CD8-positive, alpha-beta memory T cell (primary cell): ENCODE measurements around the gene MOB3B. TPM values are rescaled to one million over a fixed set of nuclear protein-coding genes. Genes with fewer than 3 reads are reported as not detected.
A peak's percentile ranks its signal among the peaks of the same experiment; 100 is the strongest.

ENCODE experiments used
- CTCF ChIA-PET: fragments of 350-600 bp; sonication (Branson Sonifier 250); formaldehyde crosslinking; loops from one replicate; lab custom pipeline; 2021; ENCODE audit warnings: antibody characterized with exemption; lab: Charles Lee
- POLR2A ChIA-PET: fragments of 350-600 bp; sonication (Branson Sonifier 250); formaldehyde crosslinking; loops from one replicate; lab custom pipeline; 2021; ENCODE audit warnings: antibody characterized with exemption; lab: Charles Lee
- DNase-seq, 5 donors: peaks; one replicate each; pipeline versions ENCODE4 v3.0.0 to v3.0.0-alpha.2; 2020 to 2022; ENCODE audit warnings: mixed read lengths in 1 of 5
- H3K27ac ChIP-seq: one replicate; pipeline ENCODE4 v1.7.0; 2013; ENCODE audit warnings: low read depth, mild to moderate bottlenecking, low read length, moderate library complexity
- H3K27me3 ChIP-seq: 2 replicates; pipeline ENCODE4 v1.7.0; 2013; ENCODE audit warnings: low read length, mild to moderate bottlenecking; ENCODE audit not compliant: insufficient read depth, poor library complexity, severe bottlenecking
- H3K36me3 ChIP-seq: 2 replicates; pipeline ENCODE4 v1.7.0; 2013; ENCODE audit warnings: mild to moderate bottlenecking, low read length, moderate library complexity; ENCODE audit not compliant: insufficient read depth
- H3K4me1 ChIP-seq: 2 replicates; pipeline ENCODE4 v1.7.0; 2013; ENCODE audit warnings: mild to moderate bottlenecking, low read length, moderate library complexity; ENCODE audit not compliant: insufficient read depth
- H3K4me3 ChIP-seq: 2 replicates; pipeline ENCODE4 v1.7.0; 2013; ENCODE audit warnings: mild to moderate bottlenecking, low read length
- H3K9me3 ChIP-seq: 2 replicates; pipeline ENCODE4 v1.7.0; 2013; ENCODE audit warnings: mild to moderate bottlenecking, low read length
- H3K27ac Mint-ChIP-seq, 8 donors: one replicate each; pipeline ENCODE4 v1.8.0; 2020 to 2021; ENCODE audit warnings: mixed read lengths in 8 of 8, mild to moderate bottlenecking in 6 of 8, inconsistent platforms in 3 of 8, moderate library complexity in 3 of 8
- H3K27me3 Mint-ChIP-seq, 2 donors: one replicate each; pipeline ENCODE4 v1.8.0; 2020 to 2021; ENCODE audit warnings: mixed read lengths in 2 of 2, mild to moderate bottlenecking in 1 of 2, moderate library complexity in 1 of 2
- H3K36me3 Mint-ChIP-seq, 3 donors: one replicate each; pipeline ENCODE4 v1.8.0; 2020 to 2021; ENCODE audit warnings: mixed read lengths in 3 of 3, inconsistent platforms in 1 of 3, mild to moderate bottlenecking in 1 of 3
- H3K4me1 Mint-ChIP-seq, 3 donors: one replicate each; pipeline ENCODE4 v1.8.0; 2020 to 2021; ENCODE audit warnings: mixed read lengths in 3 of 3, inconsistent platforms in 1 of 3, mild to moderate bottlenecking in 1 of 3
- H3K4me3 Mint-ChIP-seq, 7 donors: one replicate each; pipeline ENCODE4 v1.8.0; 2020 to 2021; ENCODE audit warnings: mixed read lengths in 7 of 7, mild to moderate bottlenecking in 6 of 7, moderate library complexity in 4 of 7, inconsistent platforms in 2 of 7
- H3K9me3 Mint-ChIP-seq, 5 donors: one replicate each; pipeline ENCODE4 v1.8.0; 2020 to 2022; ENCODE audit warnings: mixed read lengths in 5 of 5, mild to moderate bottlenecking in 3 of 5, moderate library complexity in 2 of 5, inconsistent platforms in 1 of 5
- polyA plus RNA-seq: library from polyadenylated mRNA; unstranded; fragments of 300-500 nt; fragmentation: Illumina TruSeq; gene quantifications from one replicate; pipeline ENCODE4 v1.2.3, GENCODE V29; 2021
- total RNA-seq, 2 experiments: library from RNA; stranded (reverse); gene quantifications; one replicate each; pipeline ENCODE4 v1.2.3, GENCODE V29; 2021

MOB3B gene
- total and polyA plus RNA-seq, 3 experiments from 2014 or later, result 0.07 to 0.29 (median 0.20) TPM

DNA sequence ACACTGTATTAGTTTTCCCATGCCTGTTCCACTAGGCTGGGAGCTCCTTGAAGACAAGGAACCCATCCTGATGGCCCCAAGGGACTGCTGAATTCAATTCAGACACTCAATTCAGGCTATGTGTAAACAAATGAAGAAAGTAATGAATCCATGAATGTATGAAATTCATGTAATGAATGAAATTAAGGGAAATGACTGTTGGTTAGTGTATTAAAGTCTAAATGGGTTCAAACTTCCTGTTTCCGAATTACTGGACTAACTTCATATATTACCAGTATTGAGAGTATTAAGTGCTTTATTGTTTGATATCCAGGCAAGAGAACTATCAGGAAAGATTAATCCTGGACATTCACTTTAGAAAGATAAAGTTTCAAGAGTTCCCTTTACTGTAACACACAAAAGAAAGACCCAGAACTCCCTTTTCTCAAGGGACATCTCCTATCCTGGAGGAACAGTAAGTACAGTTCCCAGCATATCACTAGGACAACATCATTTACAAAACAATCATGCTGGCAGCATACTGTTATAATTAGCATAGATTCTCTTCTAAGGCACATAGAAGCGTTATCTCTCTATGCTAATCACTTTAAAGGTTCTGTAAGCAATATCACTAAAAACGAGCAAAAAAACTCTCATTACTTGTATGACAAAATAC is 34.0 kb downstream of the MOB3B start:
- Histone ChIP-seq H3K4me1 (no peaks in the 10 kb centered on the region), H3K27ac (no peak overlapping the region), H3K36me3 (no peaks in the 10 kb centered on the region), H3K9me3 (no peaks in the 10 kb centered on the region), H3K27me3 (no peaks in the 10 kb centered on the region), H3K4me3 (no peak overlapping the region)
- H3K27me3 Mint-ChIP-seq, result peaks cover 5 to 9% of the 10 kb centered on the region in 2 donors
- peaks cover 0 to 9% (median 2%) of the 10 kb centered on the region in 3 donors for H3K36me3 Mint-ChIP-seq
- H3K4me1 Mint-ChIP-seq, result no peaks in the 10 kb centered on the region
- DNase-seq, result no peak
- CTCF ChIA-PET, result no interaction called here
- H3K27ac Mint-ChIP-seq, result no peak overlapping the region
- H3K9me3 Mint-ChIP-seq, result peaks cover 0 to 9% (median 7%) of the 10 kb centered on the region in 5 donors
- no peak overlapping the region for H3K4me3 Mint-ChIP-seq
- POLR2A ChIA-PET, result no interaction called here

DNA sequence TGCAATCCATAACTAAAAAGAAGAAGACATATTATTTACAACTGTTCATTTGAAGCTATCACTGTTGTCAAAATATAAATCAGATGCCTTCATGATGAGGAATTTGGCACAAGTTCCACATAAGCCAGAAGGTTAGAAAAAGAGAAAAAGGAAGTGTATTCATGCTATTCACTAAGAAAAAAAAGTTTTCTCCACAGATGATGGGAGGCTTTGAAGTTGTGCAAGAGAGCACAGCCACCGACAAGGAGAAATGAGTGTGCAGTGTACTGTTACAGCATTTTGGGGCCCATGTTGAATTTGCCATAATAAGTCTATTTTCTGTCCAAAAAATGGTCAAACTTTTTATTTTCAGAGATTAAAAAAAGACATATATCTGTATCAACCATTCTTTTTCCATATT is 38.5 kb downstream of the MOB3B start:
- no peak overlapping the region for H3K27ac Mint-ChIP-seq
- CTCF ChIA-PET, result no interaction called here
- no peak overlapping the region for H3K4me3 Mint-ChIP-seq
- H3K36me3 Mint-ChIP-seq, result peaks cover 0 to 5% (median 2%) of the 10 kb centered on the region in 3 donors
- DNase-seq, result no peak
- Histone ChIP-seq H3K4me3 (no peak overlapping the region), H3K9me3 (no peaks in the 10 kb centered on the region), H3K27me3 (no peaks in the 10 kb centered on the region), H3K4me1 (no peaks in the 10 kb centered on the region), H3K36me3 (no peaks in the 10 kb centered on the region), H3K27ac (no peak overlapping the region)
- peaks cover under 1% of the 10 kb centered on the region in 3 donors for H3K4me1 Mint-ChIP-seq
- POLR2A ChIA-PET, result no interaction called here
- peaks cover 3 to 6% of the 10 kb centered on the region in 2 donors for H3K27me3 Mint-ChIP-seq
- peaks cover 0 to 9% (median 7%) of the 10 kb centered on the region in 5 donors for H3K9me3 Mint-ChIP-seq

DNA sequence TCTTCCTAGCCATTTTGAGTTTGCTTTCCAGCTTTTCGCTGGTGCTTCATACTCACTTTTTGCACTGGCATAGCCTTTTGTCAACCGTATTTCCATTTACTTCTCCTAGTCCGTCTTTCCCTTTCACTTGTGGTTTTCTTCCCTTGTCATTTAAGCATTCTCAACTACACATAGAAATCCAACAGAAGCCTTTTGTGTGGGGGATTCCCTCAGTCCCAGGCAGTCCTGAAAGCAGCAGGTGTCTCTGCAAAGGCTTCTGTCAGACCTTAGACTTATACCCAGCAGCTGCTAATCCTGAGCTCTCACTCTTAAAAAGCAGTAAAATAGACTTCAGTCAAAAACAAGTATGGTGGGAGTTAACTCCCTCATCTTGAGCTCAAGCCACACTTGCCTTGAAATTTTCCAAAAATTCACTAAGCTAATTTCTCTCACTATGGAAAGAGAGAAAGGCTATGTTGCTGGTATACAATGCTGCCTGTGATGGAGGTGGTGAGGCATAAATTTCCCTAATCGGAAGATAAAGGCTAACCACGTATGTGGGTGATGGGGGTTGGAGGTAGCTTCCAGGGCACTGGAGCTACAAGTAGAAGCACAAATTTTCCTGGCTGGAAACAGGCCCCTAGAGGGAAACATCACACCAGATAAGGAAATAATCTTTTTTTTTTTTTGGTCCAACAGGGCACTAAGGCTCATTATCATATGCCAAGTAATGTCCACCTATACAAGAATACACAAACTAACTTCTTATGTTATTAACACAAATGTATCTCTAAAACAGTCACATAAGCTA is 40.3 kb downstream of the MOB3B start:
- no peaks in the 10 kb centered on the region for H3K27me3 ChIP-seq
- DNase-seq, result no peak
- no peaks in the 10 kb centered on the region for H3K9me3 ChIP-seq
- H3K4me3 ChIP-seq, result no peak overlapping the region
- H3K4me1 ChIP-seq, result peaks cover 9% of the 10 kb centered on the region
- ChIA-PET CTCF (no interaction called here), POLR2A (no interaction called here)
- no peaks in the 10 kb centered on the region for H3K36me3 ChIP-seq
- no peak overlapping the region for H3K4me3 Mint-ChIP-seq
- no peak overlapping the region for H3K27ac ChIP-seq
- peaks cover 0 to 6% of the 10 kb centered on the region in 2 donors for H3K27me3 Mint-ChIP-seq
- peaks cover 18 to 19% (median 19%) of the 10 kb centered on the region in 3 donors for H3K4me1 Mint-ChIP-seq
- peaks cover 0 to 8% (median 5%) of the 10 kb centered on the region in 5 donors for H3K9me3 Mint-ChIP-seq
- H3K27ac Mint-ChIP-seq, result peak overlapping the region in 1 of 8 donors; percentile 20
- peaks cover 0 to 5% (median 2%) of the 10 kb centered on the region in 3 donors for H3K36me3 Mint-ChIP-seq

DNA sequence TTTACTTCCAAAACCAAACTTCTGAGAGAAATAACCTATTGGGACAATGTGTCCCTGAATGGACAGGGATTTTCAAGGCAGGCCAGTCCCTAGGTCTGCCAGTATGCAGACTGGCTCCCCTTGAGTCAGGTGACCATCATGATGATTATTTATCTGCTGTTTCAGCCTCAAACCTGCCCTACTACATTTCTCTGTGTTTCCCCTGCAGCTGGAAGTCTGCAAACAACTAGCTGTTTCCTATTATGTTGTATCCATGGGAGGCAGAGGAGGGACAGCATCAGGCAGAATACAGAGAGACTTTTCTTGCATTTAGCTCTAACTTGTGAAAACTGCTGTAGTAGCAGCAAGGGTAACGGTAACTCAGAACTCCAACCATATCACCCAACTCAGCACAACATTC is 41.7 kb downstream of the MOB3B start:
- Histone ChIP-seq H3K27ac (no peak overlapping the region), H3K27me3 (no peaks in the 10 kb centered on the region), H3K9me3 (no peaks in the 10 kb centered on the region), H3K4me1 (peaks cover 9% of the 10 kb centered on the region), H3K4me3 (no peak overlapping the region), H3K36me3 (no peaks in the 10 kb centered on the region)
- ChIA-PET POLR2A (no interaction called here), CTCF (no interaction called here)
- peaks cover 0 to 3% (median under 1%) of the 10 kb centered on the region in 3 donors for H3K36me3 Mint-ChIP-seq
- no peak overlapping the region for H3K27ac Mint-ChIP-seq
- DNase-seq, result no peak
- H3K27me3 Mint-ChIP-seq, result peaks cover 0 to 2% of the 10 kb centered on the region in 2 donors
- peaks cover 0 to 2% (median 2%) of the 10 kb centered on the region in 5 donors for H3K9me3 Mint-ChIP-seq
- H3K4me3 Mint-ChIP-seq, result no peak overlapping the region
- peaks cover 22 to 24% (median 23%) of the 10 kb centered on the region in 3 donors for H3K4me1 Mint-ChIP-seq

DNA sequence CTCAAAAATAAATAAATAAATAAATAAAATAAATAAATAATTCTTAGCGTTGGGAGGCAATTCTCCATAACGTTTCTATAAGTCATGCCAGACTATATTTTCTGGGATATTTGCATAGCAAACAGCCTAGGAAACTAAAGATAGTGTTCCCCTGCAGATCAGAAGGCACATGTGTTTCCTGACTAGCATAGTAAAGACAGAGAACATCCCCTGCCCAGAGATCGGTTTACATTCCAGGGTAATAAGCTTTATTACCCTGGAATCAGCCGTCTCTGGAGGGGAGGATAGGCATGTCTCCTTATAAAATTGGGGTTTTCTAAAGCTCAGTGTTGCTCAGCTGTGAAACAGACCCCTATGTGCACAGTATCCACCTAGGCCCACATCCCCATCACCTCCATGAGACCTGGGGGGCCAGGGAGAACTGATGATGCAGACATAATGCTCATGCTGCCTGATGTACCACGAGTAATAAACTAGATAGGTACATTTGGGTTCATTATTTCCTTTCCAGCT is 42.4 kb downstream of the MOB3B start:
- Histone ChIP-seq H3K4me3 (no peak overlapping the region), H3K27ac (no peak overlapping the region), H3K27me3 (no peaks in the 10 kb centered on the region), H3K9me3 (no peaks in the 10 kb centered on the region), H3K4me1 (peaks cover 9% of the 10 kb centered on the region), H3K36me3 (no peaks in the 10 kb centered on the region)
- Mint-ChIP-seq H3K9me3 (no peaks in the 10 kb centered on the region), H3K4me3 (no peak overlapping the region), H3K27me3 (no peaks in the 10 kb centered on the region), H3K4me1 (peaks cover 22 to 24% (median 23%) of the 10 kb centered on the region in 3 donors), H3K27ac (no peak overlapping the region), H3K36me3 (no peaks in the 10 kb centered on the region)
- CTCF ChIA-PET, result interaction anchor here (0.8 kb wide), 1 partner anchor 12 kb away, joined by 3 read pairs; no protein-coding TSS in a partner anchor
- DNase-seq, result no peak
- POLR2A ChIA-PET, result no interaction called here

DNA sequence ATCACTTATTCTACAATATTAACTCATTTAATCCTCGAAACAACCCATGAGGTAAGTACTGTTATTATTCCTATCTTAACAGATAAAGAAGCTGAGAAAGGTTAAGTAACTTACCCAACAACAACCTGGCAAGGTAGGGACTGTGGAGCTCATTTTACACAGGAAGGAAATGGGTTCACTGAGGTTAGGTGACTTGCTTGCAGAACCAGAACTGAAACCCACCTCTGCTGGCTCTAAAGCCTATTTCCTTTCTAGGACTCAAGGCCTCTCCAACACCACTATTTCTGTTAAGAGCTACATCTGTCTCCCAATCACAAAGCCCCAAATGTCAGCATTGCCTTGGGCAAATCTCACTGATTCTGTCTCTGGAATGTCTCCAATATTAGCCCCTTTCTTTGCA is 44.5 kb downstream of the MOB3B start:
- Histone ChIP-seq H3K4me3 (no peak overlapping the region), H3K9me3 (no peaks in the 10 kb centered on the region), H3K27ac (no peak overlapping the region), H3K36me3 (no peaks in the 10 kb centered on the region), H3K27me3 (no peaks in the 10 kb centered on the region), H3K4me1 (peaks cover 9% of the 10 kb centered on the region)
- H3K9me3 Mint-ChIP-seq, result peaks cover 0 to 2% (median 0%) of the 10 kb centered on the region in 5 donors
- peak overlapping the region in 3 of 7 donors; percentile 3 to 45 (median 10) for H3K4me3 Mint-ChIP-seq
- peaks cover 22 to 24% (median 23%) of the 10 kb centered on the region in 3 donors for H3K4me1 Mint-ChIP-seq
- CTCF ChIA-PET, result no interaction called here
- H3K36me3 Mint-ChIP-seq, result peaks cover 0 to 3% (median 0%) of the 10 kb centered on the region in 3 donors
- POLR2A ChIA-PET, result no interaction called here
- H3K27ac Mint-ChIP-seq, result peak overlapping the region in 6 of 8 donors; percentile 9 to 79 (median 57)
- no peak for DNase-seq
- H3K27me3 Mint-ChIP-seq, result no peaks in the 10 kb centered on the region

DNA sequence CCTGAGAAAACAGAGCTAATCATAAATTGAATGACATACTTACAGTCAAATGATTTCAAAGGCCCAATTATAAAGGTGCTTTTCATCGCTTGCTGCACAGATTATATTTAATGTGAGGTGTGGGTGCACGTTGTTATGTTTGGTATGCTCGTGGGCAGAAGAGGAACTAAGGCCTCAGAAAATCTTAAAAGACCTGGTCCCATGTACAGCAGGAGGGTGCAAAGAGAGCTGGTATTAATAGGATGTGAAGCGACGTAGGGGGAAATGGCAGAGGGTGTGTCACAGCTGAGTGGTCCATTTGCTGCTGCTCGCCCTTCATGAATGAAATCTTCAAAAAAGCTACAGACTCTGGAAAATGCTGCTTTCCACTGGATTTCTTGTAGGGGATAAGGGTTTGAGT is 46.0 kb downstream of the MOB3B start:
- Histone ChIP-seq H3K4me3 (no peak overlapping the region), H3K36me3 (no peaks in the 10 kb centered on the region), H3K4me1 (peaks cover 9% of the 10 kb centered on the region), H3K27me3 (no peaks in the 10 kb centered on the region), H3K9me3 (no peaks in the 10 kb centered on the region), H3K27ac (no peak overlapping the region)
- no peak overlapping the region for H3K4me3 Mint-ChIP-seq
- POLR2A ChIA-PET, result no interaction called here
- H3K9me3 Mint-ChIP-seq, result peaks cover 0 to 9% (median 5%) of the 10 kb centered on the region in 5 donors
- H3K4me1 Mint-ChIP-seq, result peaks cover 22 to 24% (median 23%) of the 10 kb centered on the region in 3 donors
- H3K27ac Mint-ChIP-seq, result peak overlapping the region in 1 of 8 donors; percentile 36
- no peak for DNase-seq
- CTCF ChIA-PET, result no interaction called here
- no peaks in the 10 kb centered on the region for H3K27me3 Mint-ChIP-seq
- H3K36me3 Mint-ChIP-seq, result peaks cover 0 to 8% (median 3%) of the 10 kb centered on the region in 3 donors

DNA sequence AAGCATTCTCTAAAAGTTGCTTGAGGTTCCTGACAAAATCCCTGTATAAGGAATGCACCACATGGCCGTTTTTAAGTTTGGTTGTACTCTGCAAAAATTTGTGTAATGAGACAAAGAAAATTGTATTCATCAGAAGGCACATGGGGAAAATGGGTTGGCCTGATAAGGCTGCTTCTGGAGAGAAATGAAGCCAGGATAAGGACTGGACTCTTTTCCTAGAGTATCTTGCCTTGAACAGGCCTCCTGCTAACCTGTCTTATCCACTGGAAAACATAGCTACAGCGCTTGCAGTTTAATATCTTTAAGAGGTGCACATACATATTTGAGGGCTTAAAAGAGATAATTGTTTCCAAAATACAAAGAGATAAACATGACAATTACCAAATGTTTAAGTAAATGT is 46.9 kb downstream of the MOB3B start:
- POLR2A ChIA-PET, result no interaction called here
- peak overlapping the region in 1 of 8 donors; percentile 63 for H3K27ac Mint-ChIP-seq
- CTCF ChIA-PET, result no interaction called here
- Histone ChIP-seq H3K4me3 (no peak overlapping the region), H3K9me3 (no peaks in the 10 kb centered on the region), H3K36me3 (no peaks in the 10 kb centered on the region), H3K4me1 (peaks cover 9% of the 10 kb centered on the region), H3K27ac (no peak overlapping the region), H3K27me3 (no peaks in the 10 kb centered on the region)
- no peaks in the 10 kb centered on the region for H3K27me3 Mint-ChIP-seq
- H3K4me1 Mint-ChIP-seq, result peaks cover 22 to 24% (median 23%) of the 10 kb centered on the region in 3 donors
- H3K4me3 Mint-ChIP-seq, result no peak overlapping the region
- peaks cover 0 to 17% (median 5%) of the 10 kb centered on the region in 3 donors for H3K36me3 Mint-ChIP-seq
- peaks cover 8 to 15% (median 13%) of the 10 kb centered on the region in 5 donors for H3K9me3 Mint-ChIP-seq
- no peak for DNase-seq
